IMR-90 (cell line): ENCODE data around the gene AKAP6. TPM values are rescaled to one million over a fixed set of nuclear protein-coding genes. Genes with fewer than 3 reads are reported as not detected.

Source experiments
- ATAC-seq: fragments of 200-7000 bp; cut with Tn5 transposase; 2 replicates; pipeline ENCODE4 v1.9.1; 2020; ENCODE audit warnings: low read depth, mild to moderate bottlenecking, moderate library complexity
- BruUV-seq: library from RNA; stranded (reverse); fragments of 400-500 nt; replicated peaks from 2 replicates; lab custom pipeline; 2021; lab: Mats Ljungman, UMichigan
- CTCF ChIA-PET: fragments of 300-600 bp; formaldehyde crosslinking; extraction: SDS; loops from one replicate; lab custom pipeline; 2021; ENCODE audit warnings: antibody characterized with exemption; lab: Yijun Ruan, JAX
- POLR2A ChIA-PET: fragments of 300-600 bp; sonication (Branson Sonifier 250); formaldehyde crosslinking; loops from one replicate; lab custom pipeline; 2022; ENCODE audit warnings: antibody characterized with exemption; ENCODE audit not compliant: unreplicated experiment; lab: Charles Lee
- DNase-seq: peaks from one replicate; pipeline ENCODE4 v3.0.0; 2013
- H2AFZ ChIP-seq: replicated peaks from 2 replicates; pipeline ENCODE3; 2013; ENCODE audit warnings: low read length, mild to moderate bottlenecking; ENCODE audit not compliant: poor library complexity
- H2AK5ac ChIP-seq: 2 replicates; pipeline ENCODE4 v1.6.1; 2013; ENCODE audit warnings: low read depth, low read length, inconsistent platforms
- H2AK9ac ChIP-seq: replicated peaks from 2 replicates; pipeline ENCODE3; 2013; ENCODE audit warnings: mild to moderate bottlenecking, low read depth, low read length, moderate library complexity; ENCODE audit not compliant: poor library complexity
- H2BK120ac ChIP-seq: 2 replicates; pipeline ENCODE4 v1.6.1; 2013; ENCODE audit warnings: low read depth, low read length, inconsistent platforms
- H2BK15ac ChIP-seq: 3 replicates; pipeline ENCODE4 v1.6.1; 2013; ENCODE audit warnings: low read depth, low read length, inconsistent platforms
- H2BK20ac ChIP-seq: 2 replicates; pipeline ENCODE4 v1.6.1; 2013; ENCODE audit warnings: low read depth, mild to moderate bottlenecking, inconsistent platforms, low read length, moderate library complexity
- H2BK5ac ChIP-seq: 2 replicates; pipeline ENCODE4 v1.6.1; 2013; ENCODE audit warnings: mild to moderate bottlenecking, low read depth, low read length, inconsistent platforms; ENCODE audit not compliant: poor library complexity, severe bottlenecking
- H3K14ac ChIP-seq: replicated peaks from 2 replicates; pipeline ENCODE4 v1.6.1; 2013; ENCODE audit warnings: low read depth, low read length, inconsistent platforms
- H3K18ac ChIP-seq: 2 replicates; pipeline ENCODE4 v1.6.1; 2013; ENCODE audit warnings: low read depth, low read length, control low read depth
- H3K23ac ChIP-seq: 2 replicates; pipeline ENCODE4 v1.6.1; 2013; ENCODE audit warnings: low read depth, low read length, inconsistent platforms
- H3K27ac ChIP-seq: 2 replicates; pipeline ENCODE4 v1.5.1; 2013; ENCODE audit warnings: mild to moderate bottlenecking, control low read depth, low read length; ENCODE audit not compliant: insufficient read depth
- H3K27me3 ChIP-seq: 2 replicates; pipeline ENCODE4 v1.6.1; 2013; ENCODE audit warnings: low read length; ENCODE audit not compliant: control insufficient read depth, insufficient read depth
- H3K36me3 ChIP-seq: 2 replicates; pipeline ENCODE4 v1.6.1; 2013; ENCODE audit warnings: low read length, mixed read lengths; ENCODE audit not compliant: control insufficient read depth, insufficient read depth
- H3K4ac ChIP-seq: 2 replicates; pipeline ENCODE4 v1.6.1; 2013; ENCODE audit warnings: low read depth, low read length, inconsistent platforms
- H3K4me1 ChIP-seq: 2 replicates; pipeline ENCODE4 v1.6.1; 2013; ENCODE audit warnings: low read length, mixed read lengths; ENCODE audit not compliant: control insufficient read depth, insufficient read depth
- H3K4me2 ChIP-seq: 2 replicates; pipeline ENCODE4 v1.6.1; 2013; ENCODE audit warnings: low read depth, mild to moderate bottlenecking, control low read depth, low read length, moderate library complexity
- H3K4me3 ChIP-seq: 2 replicates; pipeline ENCODE4 v1.5.1; 2013; ENCODE audit warnings: low read depth, mild to moderate bottlenecking, control low read depth, low read length, moderate library complexity; ENCODE audit not compliant: insufficient read depth
- H3K56ac ChIP-seq: 2 replicates; pipeline ENCODE4 v1.6.1; 2013; ENCODE audit warnings: low read length, inconsistent platforms; ENCODE audit not compliant: insufficient read depth; ENCODE audit errors: extremely low read depth
- H3K79me1 ChIP-seq, 2 experiments: 2 replicates each; pipeline ENCODE4 v1.6.1; 2013; ENCODE audit warnings: low read length in 2 of 2, inconsistent platforms in 1 of 2, low read depth in 1 of 2
- H3K9ac ChIP-seq: 2 replicates; pipeline ENCODE4 v1.6.1; 2013; ENCODE audit warnings: low read depth, low read length, control low read depth
- H3K9me1 ChIP-seq: 2 replicates; pipeline ENCODE4 v1.6.1; 2013; ENCODE audit warnings: low read length, inconsistent platforms; ENCODE audit not compliant: insufficient read depth
- H3K9me3 ChIP-seq: 2 replicates; pipeline ENCODE4 v1.6.1; 2013; ENCODE audit warnings: low read length; ENCODE audit not compliant: control insufficient read depth, insufficient read depth
- H4K20me1 ChIP-seq: 2 replicates; pipeline ENCODE4 v1.6.1; 2013; ENCODE audit warnings: low read length, inconsistent platforms; ENCODE audit not compliant: insufficient read depth
- H4K5ac ChIP-seq: 2 replicates; pipeline ENCODE4 v1.6.1; 2013; ENCODE audit warnings: mild to moderate bottlenecking, low read depth, low read length, control low read depth
- H4K8ac ChIP-seq, 2 experiments: 2 replicates each; pipeline ENCODE4 v1.6.1; 2013; ENCODE audit warnings: low read depth in 2 of 2, low read length in 2 of 2, control low read depth in 1 of 2, inconsistent platforms in 1 of 2
- H4K91ac ChIP-seq: 2 replicates; pipeline ENCODE4 v1.6.1; 2013; ENCODE audit warnings: low read depth, low read length, inconsistent platforms; ENCODE audit not compliant: insufficient read depth
- BHLHE40 ChIP-seq: fragments of 150-350 bp; IDR thresholded peaks from 2 replicates; pipeline ENCODE4 v1.6.1; 2016; ENCODE audit warnings: mild to moderate bottlenecking, low read depth, low read length
- CEBPB ChIP-seq: IDR thresholded peaks from 2 replicates; pipeline ENCODE4 v1.6.1; 2012; ENCODE audit warnings: low read depth, low read length, improper control_type of control experiment
- CHD1 ChIP-seq: IDR thresholded peaks from 2 replicates; pipeline ENCODE4 v1.6.1; 2012; ENCODE audit warnings: low read depth, low read length, improper control_type of control experiment
- FOS ChIP-seq: fragments of 150-350 bp; IDR thresholded peaks from 2 replicates; pipeline ENCODE4 v1.6.1; 2016; ENCODE audit warnings: low read depth, low read length
- MAFK ChIP-seq: IDR thresholded peaks from 2 replicates; pipeline ENCODE4 v1.6.1; 2012; ENCODE audit warnings: low read depth, low read length, improper control_type of control experiment
- MAZ ChIP-seq: IDR thresholded peaks from 2 replicates; pipeline ENCODE4 v1.6.1; 2012; ENCODE audit warnings: low read depth, mild to moderate bottlenecking, low read length, improper control_type of control experiment, moderate library complexity, borderline replicate concordance
- MXI1 ChIP-seq: IDR thresholded peaks from 2 replicates; pipeline ENCODE4 v1.6.1; 2012; ENCODE audit warnings: low read depth, mild to moderate bottlenecking, low read length, moderate library complexity, borderline replicate concordance
- NFE2L2 ChIP-seq: fragments of 150-350 bp; IDR thresholded peaks from 2 replicates; pipeline ENCODE4 v1.6.1; 2016; ENCODE audit warnings: low read depth, mild to moderate bottlenecking, low read length
- POLR2A ChIP-seq: IDR thresholded peaks from 2 replicates; pipeline ENCODE4 v1.6.1; 2012; ENCODE audit warnings: mild to moderate bottlenecking, low read depth, low read length
- RAD21 ChIP-seq: IDR thresholded peaks from 2 replicates; pipeline ENCODE4 v1.6.1; 2012; ENCODE audit warnings: low read length, improper control_type of control experiment
- RCOR1 ChIP-seq: IDR thresholded peaks from 2 replicates; pipeline ENCODE4 v1.6.1; 2012; ENCODE audit warnings: mild to moderate bottlenecking, low read length, improper control_type of control experiment; ENCODE audit not compliant: insufficient replicate concordance
- RFX5 ChIP-seq: IDR thresholded peaks from 2 replicates; pipeline ENCODE4 v1.8.0; 2012; ENCODE audit warnings: low read depth, mild to moderate bottlenecking, low read length, moderate library complexity
- SMC3 ChIP-seq: fragments of 150-350 bp; IDR thresholded peaks from 2 replicates; pipeline ENCODE4 v1.6.1; 2016; ENCODE audit warnings: low read depth, mild to moderate bottlenecking, antibody characterized with exemption, low read length, moderate library complexity
- WGBS, 2 experiments: methylation state at CpG; one replicate each; pipeline versions ENCODE4 v1.1.5 to v1.1.7; 2013; ENCODE audit warnings: missing lambda C conversion rate in 2 of 2; ENCODE audit not compliant: insufficient read length in 1 of 2; ENCODE audit errors: extremely low coverage in 2 of 2; 5-methylcytosine and 5-hydroxymethylcytosine counted together
- dilution Hi-C: fragments of 300-500 bp; cut with HindIII; formaldehyde crosslinking; loops from one replicate; pipeline ENCODE4 v1.14.3; 2018; ENCODE audit warnings: low sequenced_read_pairs; ENCODE audit not compliant: unreplicated experiment
- in situ Hi-C: fragments of 300-500 bp; cut with MboI; formaldehyde crosslinking; loops from 3 replicates; pipeline ENCODE4 v1.14.3; 2019; ENCODE audit warnings: low sequenced_read_pairs, inconsistent platforms, mixed read lengths
- intact Hi-C: fragments of 100-400 bp; cut with micrococcal nuclease; formaldehyde crosslinking; loops from 2 replicates; pipeline ENCODE4 v1.10.0; 2022
- polyA plus RNA-seq, 3 experiments: library from polyadenylated mRNA; depleted of rRNA; stranded (reverse); fragments of >200 nt; gene quantifications; 2 replicates each; pipeline ENCODE4 v1.2.3, GENCODE V29; 2012; ENCODE audit warnings: low replicate concordance in 1 of 3
- total RNA-seq: library from RNA; depleted of rRNA; stranded (reverse); fragments of >200 nt; gene quantifications from 2 replicates; pipeline ENCODE4 v1.2.3, GENCODE V29; 2012
- TF ChIP-seq, protein P1 (sequence below): conservative IDR thresholded peaks from 2 replicates; pipeline ENCODE4 v1.5.1; 2012; ENCODE audit warnings: mild to moderate bottlenecking, low read depth, low read length, improper control_type of control experiment
- TF ChIP-seq, protein P2 (sequence below): fragments of 150-350 bp; IDR thresholded peaks from 2 replicates; pipeline ENCODE4 v1.6.1; 2017; ENCODE audit warnings: mild to moderate bottlenecking, antibody characterized with exemption, low read length, low read depth
- TF ChIP-seq, protein P3 (sequence below): fragments of 150-350 bp; IDR thresholded peaks from 2 replicates; pipeline ENCODE4 v1.6.1; 2016; ENCODE audit warnings: low read depth, mild to moderate bottlenecking, low read length, moderate library complexity, borderline replicate concordance

The AKAP6 gene
- total and polyA plus RNA-seq, 2 of the 4 experiments (the other 2 are of a cell fraction): 0.22 to 1.6 TPM

DNA sequence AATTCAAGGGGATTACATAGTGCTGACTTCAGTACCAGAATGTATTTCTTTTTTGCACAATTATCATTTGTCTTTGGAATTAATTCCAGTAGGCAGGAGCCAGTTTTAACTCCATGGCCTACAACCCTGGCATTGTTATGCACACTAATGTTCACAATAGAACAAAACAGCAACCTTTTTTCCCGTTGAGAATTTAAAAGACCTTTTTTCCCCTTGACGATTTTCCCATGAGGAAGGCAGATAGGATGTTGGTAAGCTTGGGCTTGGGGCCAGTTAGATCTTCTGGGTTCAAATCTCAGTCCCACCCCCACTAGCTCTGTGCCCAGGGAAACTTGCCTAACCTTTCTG, 13.7 kb downstream of the AKAP6 start:
- H4K20me1 ChIP-seq: no peaks in the 10 kb centered on the region
- WGBS, 2 experiments: no CpG with 5 or more reads among the region's 2 CpGs
- H2BK5ac ChIP-seq: no peak overlapping the region
- H3K79me1 ChIP-seq: no peaks in the 10 kb centered on the region
- H4K8ac ChIP-seq: no peak overlapping the region
- no peak overlapping the region for H3K27ac ChIP-seq
- H3K4me2 ChIP-seq: no peak overlapping the region
- H3K4ac ChIP-seq: no peak overlapping the region
- intact Hi-C loops: no loop called here
- DNase-seq (no peak), ATAC-seq (no peak)
- H3K4me1 ChIP-seq: peaks cover 4% of the 10 kb centered on the region
- no peak overlapping the region for H4K5ac ChIP-seq
- H3K23ac ChIP-seq: no peak overlapping the region
- in situ Hi-C loops: no loop called here
- no peak overlapping the region for H3K18ac ChIP-seq
- H2AFZ ChIP-seq: no peak overlapping the region
- CTCF ChIA-PET: no interaction called here
- no peaks in the 10 kb centered on the region; the same call in 1 of the 2 replicates for H3K27me3 ChIP-seq
- H2BK120ac ChIP-seq: no peak overlapping the region
- H3K9ac ChIP-seq: no peak overlapping the region
- 0 out of 2 replicates have a peak overlapping the region, but pooled peaks have one; percentile 24 for H2BK20ac ChIP-seq
- H2AK5ac ChIP-seq: no peak overlapping the region
- no peak overlapping the region for H3K14ac ChIP-seq
- TF ChIP-seq SMC3 (no peak), NFE2L2 (no peak), FOS (no peak), RAD21 (no peak), MXI1 (no peak), RCOR1 (no peak), CEBPB (no peak), MAZ (no peak), POLR2A (no peak), BHLHE40 (no peak), MAFK (no peak), RFX5 (no peak), CHD1 (no peak)
- TF ChIP-seq, protein P1, sequence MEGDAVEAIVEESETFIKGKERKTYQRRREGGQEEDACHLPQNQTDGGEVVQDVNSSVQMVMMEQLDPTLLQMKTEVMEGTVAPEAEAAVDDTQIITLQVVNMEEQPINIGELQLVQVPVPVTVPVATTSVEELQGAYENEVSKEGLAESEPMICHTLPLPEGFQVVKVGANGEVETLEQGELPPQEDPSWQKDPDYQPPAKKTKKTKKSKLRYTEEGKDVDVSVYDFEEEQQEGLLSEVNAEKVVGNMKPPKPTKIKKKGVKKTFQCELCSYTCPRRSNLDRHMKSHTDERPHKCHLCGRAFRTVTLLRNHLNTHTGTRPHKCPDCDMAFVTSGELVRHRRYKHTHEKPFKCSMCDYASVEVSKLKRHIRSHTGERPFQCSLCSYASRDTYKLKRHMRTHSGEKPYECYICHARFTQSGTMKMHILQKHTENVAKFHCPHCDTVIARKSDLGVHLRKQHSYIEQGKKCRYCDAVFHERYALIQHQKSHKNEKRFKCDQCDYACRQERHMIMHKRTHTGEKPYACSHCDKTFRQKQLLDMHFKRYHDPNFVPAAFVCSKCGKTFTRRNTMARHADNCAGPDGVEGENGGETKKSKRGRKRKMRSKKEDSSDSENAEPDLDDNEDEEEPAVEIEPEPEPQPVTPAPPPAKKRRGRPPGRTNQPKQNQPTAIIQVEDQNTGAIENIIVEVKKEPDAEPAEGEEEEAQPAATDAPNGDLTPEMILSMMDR: no peak
- TF ChIP-seq, protein P2, sequence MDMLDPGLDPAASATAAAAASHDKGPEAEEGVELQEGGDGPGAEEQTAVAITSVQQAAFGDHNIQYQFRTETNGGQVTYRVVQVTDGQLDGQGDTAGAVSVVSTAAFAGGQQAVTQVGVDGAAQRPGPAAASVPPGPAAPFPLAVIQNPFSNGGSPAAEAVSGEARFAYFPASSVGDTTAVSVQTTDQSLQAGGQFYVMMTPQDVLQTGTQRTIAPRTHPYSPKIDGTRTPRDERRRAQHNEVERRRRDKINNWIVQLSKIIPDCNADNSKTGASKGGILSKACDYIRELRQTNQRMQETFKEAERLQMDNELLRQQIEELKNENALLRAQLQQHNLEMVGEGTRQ: no peak
- TF ChIP-seq, protein P3, sequence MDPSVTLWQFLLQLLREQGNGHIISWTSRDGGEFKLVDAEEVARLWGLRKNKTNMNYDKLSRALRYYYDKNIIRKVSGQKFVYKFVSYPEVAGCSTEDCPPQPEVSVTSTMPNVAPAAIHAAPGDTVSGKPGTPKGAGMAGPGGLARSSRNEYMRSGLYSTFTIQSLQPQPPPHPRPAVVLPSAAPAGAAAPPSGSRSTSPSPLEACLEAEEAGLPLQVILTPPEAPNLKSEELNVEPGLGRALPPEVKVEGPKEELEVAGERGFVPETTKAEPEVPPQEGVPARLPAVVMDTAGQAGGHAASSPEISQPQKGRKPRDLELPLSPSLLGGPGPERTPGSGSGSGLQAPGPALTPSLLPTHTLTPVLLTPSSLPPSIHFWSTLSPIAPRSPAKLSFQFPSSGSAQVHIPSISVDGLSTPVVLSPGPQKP: no peak
- no peaks in the 10 kb centered on the region for H3K36me3 ChIP-seq
- no peak overlapping the region for H3K4me3 ChIP-seq
- no peak overlapping the region for H2AK9ac ChIP-seq
- no peaks in the 10 kb centered on the region for H3K9me1 ChIP-seq
- no TSS peak for BruUV-seq
- no peak overlapping the region for H4K91ac ChIP-seq
- H3K9me3 ChIP-seq: no peaks in the 10 kb centered on the region
- no peak overlapping the region for H3K56ac ChIP-seq
- H2BK15ac ChIP-seq: no peak overlapping the region
- dilution Hi-C loops: no loop called here
- POLR2A ChIA-PET: no interaction called here
